GM18858 (cell line): ENCODE measurements around the gene COL17A1.

Experiments
- ATAC-seq: cut with Tn5 transposase; IDR thresholded peaks from one replicate; pipeline ENCODE4 v1.9.1; 2021; ENCODE audit not compliant: unreplicated experiment

The COL17A1 gene

DNA sequence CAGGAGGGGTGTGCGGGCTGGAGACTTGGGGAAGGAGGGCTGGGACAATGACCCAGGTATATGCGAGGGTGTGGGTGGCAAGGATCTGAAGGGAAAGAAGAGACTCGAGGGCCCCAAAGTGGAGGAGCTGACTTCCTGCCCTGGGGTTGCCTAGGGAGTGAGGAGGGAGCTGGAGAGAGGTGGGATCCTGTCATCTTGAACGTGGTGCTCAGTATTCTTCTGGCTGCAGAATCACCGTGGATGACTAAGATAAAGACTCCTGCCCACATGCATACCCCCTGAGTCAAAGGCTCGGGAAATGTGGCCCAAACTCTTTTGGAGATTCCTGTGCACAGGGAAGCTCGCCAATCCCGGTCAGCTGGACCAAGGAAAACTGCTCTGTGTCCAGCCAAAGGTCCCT is 31.2 kb downstream of the COL17A1 start:
- no peak for ATAC-seq

DNA sequence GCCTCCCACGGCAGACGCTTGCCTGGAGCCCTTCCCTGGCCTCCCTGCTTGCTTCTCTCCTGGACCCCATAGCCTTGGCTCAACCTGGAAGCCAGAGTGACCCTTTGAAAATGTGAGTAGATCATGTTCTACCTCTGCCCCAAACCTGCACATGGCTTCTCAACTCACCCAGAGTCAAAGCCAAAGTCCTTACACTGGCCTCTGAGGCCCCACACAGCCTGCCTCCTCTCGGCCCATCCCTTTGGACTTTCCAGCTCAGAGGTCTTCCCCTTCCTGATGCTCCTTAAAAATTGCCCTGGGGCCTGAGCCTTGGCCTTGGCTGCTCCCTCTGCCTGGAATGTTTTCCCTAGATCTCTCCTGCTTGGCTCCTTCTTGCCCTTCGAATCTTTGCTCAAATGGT is 32.5 kb downstream of the COL17A1 start:
- no peak for ATAC-seq

DNA sequence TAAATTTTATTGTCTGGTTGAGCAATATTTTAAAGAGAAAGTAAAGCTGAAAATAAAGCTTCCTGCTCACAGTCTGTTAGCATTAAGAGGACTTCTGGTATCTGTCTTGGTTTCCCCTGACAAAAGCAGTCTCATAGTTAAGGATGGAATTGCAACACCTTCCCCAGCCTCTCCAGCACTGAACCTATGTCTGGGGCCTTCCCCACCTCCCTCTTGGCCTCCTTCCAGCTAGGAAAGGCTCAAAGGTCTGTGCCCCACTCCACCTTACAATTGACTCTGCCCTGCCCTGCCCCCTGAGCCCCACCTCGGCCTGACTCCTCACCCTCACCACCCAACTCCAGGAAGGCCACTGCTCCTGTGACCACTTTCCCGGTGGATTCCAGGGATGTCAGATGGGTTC is 33.2 kb downstream of the COL17A1 start:
- no peak for ATAC-seq

DNA sequence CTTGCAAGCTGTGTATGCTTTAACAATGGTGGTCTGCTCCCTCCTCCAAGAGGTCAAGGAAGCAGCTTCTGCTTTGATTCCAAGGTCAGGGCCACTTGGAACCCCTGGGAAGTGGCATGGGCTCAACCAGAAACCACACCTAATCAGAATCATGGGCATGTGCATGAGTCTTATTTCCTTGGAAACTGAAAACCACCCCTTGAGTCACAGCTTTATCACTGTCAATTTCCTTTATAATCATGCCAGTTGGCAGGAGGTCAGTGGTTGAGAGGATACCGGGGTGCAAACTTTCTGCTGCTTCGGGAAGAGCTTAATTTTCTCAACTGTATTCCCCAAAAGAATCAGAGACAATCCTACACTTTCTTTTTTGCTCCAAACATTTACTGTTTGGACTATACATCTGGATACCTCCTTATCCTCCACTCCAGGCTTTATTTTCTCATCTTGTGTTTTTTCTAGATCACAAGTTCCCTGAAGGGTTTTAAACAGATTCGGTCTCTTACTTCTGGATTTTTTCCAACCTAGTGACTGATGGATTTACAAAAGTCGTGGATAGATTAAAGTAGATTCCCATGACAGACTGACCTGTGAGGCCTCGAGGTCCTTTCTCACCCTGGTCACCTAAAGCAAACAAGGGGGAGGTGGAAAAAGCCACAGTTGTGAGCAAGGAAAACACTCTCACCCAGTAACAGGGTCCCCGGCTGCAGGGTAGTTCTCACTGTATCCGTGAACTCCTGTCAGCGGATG is 36.0 kb downstream of the COL17A1 start:
- no peak for ATAC-seq

DNA sequence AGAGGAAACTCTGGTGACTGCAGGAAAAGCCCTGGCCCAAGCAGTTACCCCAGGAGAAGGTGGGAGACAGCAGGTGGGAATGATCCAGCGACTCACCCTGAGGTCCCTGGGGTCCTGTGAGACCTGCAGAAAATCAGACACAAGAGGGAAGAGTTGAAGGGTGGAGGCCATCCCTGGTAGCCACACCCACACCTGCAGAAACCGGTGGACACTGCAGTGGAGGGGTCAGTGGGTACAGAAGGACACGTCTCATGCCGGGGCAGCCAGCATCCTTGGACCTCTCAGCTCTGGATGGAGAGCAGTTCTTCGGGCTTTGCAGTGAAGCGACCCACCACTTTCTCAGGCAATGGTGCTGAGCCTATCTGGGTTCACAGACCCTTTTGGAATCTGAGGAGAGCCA is 39.0 kb downstream of the COL17A1 start:
- no peak for ATAC-seq

DNA sequence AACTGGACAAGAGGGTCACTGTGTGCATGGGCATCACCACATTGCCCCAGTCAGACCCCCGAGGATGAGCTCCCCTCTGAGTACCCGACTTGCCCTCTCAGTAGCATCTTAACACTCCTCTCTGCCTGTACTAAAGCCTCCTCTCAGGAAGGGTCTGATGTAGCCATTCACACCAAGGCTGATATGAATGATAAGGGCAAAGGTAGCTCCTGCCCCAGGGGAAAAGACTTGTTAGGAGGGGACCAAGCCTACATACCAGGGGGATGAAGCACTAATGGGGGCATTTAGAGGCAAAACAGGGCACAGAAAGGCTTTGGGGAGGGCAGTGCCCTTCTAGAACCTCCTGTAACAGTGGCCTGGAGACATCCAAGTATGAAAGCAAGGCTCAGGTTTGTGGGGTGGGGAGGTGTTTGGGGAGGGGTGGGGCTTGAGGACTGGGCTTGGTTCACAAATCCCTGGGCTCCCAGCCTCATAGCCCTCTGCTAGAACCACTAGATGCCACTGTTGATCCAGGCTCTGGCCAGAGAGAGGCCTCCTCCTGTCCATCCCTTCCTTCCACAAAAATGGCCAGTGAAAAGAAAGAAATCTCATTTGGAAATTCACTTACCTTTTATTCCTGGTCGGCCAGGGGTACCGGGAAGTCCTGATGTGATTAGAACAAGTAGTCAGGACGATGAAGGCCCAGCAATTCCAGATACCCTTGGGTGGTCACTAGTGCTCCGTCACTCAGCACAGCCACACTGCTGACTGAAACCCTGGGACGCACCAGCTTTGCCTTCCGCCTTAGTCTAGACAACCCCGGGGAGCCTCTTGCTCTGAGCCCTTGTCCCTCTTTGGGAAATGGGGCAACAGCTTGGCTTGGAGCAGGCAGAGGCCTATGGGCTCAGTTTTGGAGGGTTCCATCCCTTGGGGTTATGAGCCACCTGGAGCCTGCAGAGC is 40.3 kb downstream of the COL17A1 start:
- ATAC-seq, result no peak

DNA sequence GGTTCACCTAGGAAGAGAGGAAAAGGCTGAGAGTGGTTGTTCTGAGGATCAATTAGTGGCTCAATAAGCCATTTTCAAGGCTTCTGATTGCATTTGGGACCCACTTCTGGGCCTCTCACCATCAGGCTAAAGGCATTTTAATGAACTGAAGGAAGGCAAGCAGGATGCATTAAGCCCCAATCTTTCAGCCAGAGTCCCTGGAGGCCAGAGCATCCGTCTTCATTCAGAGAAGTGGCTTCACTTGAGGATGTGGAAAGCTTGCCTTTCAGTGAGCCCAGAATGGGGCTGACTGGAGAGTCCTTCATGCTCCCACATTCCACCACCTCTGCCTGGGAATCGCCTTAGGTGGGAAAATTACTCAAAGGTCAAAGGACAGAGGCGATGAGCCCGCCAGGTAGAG is 41.8 kb downstream of the COL17A1 start:
- ATAC-seq, result no peak

DNA sequence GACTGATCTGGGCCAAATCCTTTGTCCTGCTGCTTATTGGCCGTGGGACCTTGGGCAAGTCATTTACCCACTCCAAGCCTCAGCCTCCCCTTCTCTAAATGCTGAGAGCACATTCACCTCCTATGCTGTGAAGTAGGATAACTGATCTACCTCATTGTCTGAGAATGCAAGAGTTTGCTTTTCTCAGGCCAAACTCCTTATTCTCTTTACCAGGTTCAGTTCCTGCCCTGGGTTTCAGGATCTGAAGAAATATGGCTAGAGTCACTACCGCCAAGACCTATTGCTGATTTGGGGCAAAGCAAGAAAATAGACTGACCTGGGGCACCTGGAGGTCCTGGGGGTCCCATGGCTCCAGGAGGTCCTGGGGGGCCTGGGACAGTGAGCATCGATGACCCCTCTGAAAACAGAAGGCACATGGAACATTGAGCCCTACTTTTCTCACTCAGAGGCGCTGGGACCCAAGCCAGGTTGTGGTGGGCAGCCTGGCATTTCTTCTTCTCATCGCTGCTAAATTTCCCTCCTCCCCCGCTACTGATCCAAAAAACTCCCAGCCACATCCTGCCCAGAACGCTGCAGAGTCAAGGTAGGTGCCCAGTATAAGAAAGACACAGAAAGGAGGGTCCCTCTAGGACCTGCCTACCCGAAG is 42.4 kb downstream of the COL17A1 start:
- peak; percentile 47 for ATAC-seq

DNA sequence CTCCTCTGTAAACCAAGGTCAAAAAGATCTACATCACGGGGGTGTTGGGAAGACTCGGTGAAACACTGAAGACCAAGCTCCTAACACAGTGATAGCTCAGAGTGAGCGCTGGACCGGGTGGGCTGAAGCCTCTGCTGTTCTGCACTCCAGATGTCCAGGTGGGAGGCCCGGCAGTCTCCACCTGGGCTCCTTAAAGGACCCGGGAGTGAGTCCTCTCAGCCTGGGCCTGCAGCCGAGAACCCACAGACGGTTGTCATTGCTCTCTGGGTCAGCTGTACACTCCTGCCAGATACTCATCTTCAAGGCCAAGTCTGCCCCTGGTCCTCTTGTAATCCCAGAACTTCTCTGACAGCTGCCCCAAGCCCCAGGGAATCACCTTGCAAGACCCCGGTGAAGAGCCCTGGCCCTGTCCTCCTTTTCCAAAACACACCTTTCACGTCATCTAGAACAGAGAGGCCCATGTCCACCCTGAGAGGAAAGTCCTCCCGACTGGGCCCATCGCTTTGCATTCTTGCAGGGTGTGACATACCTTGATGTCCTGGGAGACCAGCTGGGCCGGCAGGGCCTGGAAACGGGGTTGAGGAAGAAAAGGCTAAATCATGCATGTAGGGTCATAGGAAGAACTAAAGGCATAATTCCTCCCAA is 43.7 kb downstream of the COL17A1 start:
- ATAC-seq, result no peak

DNA sequence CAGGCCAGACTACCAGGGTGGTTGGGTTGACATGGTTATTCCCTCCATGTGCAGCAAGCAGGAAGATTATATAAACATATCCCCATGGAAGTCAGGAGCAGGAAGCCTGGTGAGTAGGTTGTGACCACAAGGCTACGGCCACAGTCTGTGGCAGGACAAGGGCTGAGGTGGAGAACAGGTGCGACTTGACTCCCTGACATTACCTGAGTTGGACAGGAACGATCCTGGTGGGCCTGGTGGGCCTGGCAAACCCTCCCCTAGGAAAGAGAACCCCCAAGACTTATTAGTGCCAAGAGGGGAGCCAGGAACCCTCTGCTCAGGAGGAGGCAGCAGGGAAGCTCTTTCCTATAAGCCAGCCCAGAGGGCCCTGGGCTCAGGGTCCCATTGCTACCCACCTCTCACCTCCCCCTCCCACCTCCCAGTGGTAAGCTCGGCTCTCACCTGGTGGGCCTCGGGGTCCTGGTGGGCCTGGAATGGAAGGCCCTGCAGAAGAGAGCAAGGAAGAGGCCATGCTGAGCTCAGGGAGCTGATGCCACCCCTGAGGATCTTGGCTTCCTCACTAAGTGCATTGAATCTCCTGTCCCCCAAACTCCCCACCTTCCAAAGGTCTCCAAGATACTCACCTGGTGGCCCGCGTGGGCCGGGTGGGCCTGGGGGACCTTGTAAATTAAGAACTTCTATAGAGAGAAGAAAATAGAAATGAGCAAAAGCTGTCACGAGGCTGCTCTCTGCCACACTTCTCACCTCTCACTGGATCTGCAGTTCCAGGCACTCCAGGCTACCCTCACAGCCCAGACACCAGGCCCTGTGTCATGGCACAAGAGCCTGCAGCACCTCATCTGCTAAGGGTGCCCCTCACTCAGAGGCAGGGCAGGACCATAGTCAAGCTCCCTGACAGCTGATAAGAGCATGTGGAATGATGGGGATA is 44.6 kb downstream of the COL17A1 start:
- ATAC-seq, result no peak

DNA sequence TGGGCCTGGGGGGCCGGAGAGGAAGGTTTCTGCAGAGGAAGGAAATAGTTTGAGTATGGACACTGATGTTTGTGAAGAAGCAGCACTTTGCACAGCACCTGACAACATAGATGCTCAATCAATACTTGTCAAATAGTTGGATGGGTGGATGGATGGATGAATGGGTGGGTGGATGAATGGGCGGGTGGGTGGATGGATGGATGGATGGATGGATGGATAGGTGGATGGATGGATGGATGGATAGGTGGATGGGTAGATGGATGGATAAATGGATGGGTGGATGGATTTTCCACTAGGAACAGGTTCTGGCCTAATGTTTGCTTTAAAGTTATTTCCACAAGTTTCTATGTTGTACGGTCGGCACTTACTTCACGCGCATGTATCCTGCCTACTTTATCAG is 45.3 kb downstream of the COL17A1 start:
- ATAC-seq, result no peak

DNA sequence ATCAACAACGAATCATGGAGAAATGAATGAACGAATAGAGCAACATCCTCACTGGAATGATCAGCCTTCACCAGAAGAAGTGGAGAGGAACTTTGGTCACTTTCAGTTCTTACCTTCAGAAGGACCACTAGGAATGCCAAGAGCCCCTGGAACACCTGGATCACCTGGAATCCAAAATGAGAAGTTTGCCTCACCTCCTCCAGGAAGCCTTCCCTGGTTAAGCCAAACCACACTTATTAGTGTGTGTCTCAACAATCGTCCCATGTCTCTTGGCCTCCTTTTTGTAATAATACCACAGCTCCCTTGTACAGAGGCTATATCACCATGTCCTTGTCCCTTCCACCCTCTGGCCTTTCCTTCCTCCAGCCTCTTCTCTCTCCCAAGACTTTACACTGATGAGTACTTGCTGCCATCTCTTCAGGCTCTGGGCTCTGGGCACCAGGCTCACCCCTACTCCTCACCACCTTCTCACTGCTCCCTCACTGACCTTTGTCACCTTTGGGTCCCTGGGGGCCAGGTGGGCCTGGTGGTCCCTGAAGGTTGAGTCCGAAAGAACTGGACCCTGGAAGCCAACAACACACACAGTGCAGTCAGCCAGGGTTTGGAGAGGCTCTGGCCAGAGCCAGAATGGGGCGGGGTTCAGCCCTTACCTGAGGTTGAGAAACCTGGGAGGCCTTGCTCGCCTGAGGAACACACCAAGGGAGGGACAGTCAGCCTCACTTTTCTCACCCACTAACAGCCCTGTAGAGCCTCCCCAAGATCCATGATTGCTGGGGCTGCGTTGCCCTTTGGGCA is 46.5 kb downstream of the COL17A1 start:
- no peak for ATAC-seq

DNA sequence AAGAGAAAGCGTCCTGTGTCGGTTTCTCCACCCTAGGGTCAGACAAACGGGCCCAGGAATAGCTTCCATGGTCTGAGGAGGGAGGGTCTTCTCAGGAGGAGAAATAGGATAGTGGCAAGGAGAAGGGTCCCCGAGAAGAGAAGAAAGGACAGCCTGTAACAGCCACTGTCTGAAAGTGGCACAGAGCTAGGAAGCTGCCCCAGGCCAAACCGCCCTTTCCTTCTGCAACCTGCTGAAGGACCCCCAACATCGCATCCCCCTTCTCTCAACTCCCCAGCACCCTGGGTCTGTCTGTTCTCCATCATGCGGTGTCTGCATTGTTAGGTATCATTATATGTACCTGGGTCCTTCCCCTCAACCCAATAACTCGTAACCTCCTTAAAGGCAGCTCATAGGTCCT is 47.1 kb downstream of the COL17A1 start:
- ATAC-seq, result no peak

DNA sequence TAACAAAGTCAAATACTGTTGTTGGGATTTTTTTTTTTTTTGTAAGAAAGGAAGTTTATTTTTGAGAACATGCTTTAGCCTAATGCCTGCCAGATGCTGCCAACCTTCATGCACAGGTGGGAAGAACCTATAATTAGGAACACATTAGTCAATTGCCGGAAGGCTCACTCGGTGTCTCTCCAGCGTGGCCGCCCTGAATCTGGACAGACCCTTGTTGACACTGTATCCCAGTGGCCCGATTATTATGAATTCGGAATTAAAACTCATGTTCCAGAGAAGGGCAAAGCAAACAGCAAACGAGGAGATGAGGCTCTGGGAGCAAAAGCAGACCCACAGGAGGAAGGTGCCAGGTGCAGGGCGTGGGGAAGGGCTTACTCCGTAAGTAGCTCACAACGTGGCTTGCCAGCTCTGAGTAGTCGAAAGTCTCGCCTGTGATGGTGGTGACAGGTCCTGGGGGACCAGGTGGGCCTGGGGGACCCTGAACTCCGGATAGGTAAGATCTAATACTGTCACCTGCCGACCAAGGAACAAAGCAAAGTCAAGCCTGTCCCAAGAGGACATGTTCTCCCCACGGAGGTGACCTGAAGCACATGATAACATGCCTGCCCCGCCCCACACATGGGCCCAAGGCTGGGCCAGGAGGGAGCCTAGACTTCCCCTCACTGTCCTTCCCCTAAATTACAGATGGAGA is 48.3 kb downstream of the COL17A1 start:
- ATAC-seq, result no peak

DNA sequence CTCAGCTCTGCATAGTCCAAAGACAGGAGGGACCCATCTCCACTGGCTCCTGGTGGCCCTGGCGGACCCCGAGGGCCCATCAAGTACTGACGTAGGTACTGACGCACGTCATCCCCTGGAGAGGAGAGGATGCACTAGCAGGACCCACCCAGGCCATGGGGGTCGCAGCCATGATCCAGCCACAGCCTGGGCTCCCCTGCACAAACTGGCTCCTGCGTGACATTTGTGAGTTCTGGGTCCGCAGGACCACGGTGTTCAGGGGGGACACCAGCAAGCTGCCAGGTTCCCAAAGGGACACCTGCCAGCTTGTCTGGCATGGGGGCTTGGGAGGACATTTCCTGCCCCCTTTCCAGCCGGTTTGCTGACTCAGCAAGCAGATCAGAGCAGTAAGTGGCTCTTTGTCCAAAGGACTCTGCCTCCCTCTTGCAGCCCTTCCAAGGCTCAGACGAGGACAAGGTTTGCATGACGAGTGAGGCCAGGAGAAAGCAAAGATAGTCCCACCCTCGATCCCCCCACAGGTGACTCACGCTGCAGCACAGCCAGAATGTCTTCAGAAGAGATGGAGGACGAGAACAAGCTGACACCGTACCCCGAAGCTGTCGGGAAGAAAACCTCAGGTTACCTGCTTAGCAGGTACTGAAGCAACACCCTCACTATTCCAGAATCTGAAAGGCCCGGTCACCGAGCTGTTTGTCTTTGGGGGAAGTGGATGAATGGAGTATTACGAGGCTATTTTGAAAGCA is 49.0 kb downstream of the COL17A1 start:
- no peak for ATAC-seq

DNA sequence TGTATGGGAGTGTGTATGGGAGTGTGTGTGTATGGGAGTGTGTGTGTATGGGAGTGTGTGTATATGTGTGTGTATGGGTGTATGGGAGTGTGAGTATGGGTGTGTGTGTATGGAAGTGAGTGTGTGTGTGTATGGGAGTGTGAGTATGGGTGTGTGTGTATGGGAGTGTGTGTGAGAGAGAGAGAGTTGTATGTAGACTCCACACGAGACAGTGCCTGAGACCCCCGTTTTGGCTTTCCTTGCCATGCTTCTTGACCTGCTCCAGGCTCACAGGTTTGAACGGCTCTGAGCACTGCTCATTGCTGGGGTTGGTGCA is 49.7 kb downstream of the COL17A1 start:
- ATAC-seq, result no peak

DNA sequence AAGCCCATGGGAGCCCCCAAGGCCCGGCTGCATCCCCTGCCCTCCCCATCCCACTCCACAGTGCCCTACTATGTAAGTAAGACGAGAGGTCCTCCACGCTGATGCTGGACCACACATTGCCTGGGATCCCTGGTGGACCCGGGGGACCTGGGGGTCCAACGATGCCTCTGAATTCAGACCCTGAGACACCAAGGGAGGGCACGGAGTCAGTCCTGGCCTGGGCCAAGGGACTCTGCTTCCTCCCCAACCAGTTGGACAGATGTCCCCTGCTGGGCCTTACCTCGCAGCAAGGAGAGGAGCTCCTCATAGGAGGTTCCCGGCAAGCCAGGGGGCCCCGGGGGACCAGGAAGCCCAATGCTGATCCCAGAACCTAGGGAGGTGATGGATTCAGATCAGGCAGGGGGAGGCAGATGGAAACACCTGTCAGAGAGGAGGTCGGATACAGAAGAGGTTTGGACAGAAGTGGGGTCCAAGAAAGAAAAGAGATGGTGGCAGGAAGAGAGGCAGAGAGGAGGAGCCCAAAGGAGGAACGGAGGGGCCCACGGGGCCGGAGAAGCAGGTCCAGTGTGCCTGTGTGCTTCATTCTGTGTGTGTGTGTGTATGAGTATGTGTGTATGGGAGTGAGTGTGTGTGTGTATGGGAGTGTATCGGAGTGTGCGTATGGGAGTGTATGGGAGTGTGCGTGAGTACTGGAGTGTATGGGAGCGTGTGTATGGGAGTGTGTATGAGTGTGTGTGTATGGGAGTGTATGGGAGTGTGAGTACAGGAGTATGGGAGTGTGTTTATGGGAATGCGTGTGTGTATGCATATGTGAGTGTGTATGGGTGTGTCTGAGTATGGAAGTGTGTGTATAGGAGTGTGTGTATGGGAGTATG is 50.2 kb downstream of the COL17A1 start:
- ATAC-seq, result no peak
